Measurements from ENCODE around the gene CFAP74.

DNA sequence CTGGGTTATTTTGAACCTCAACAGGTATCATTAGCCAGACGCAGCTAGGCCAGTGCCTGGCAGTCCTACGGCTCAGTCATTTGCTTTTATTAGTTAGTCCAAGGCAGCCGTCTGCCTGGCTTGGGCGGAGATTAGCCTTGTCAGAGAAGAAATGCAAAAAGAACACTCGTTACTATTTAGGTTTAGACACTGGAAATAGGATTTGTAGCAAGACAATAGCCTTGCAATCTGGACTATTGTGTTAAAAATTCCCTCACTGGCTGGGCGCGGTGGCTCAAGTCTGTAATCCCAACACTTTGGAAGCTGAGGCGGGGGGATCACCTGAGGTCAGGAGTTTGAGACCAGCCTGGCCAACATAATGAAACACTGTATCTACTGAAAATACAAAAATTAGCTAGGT, 35.7 kb upstream of the CFAP74 start:
- TF ChIP-seq, protein P1, sequence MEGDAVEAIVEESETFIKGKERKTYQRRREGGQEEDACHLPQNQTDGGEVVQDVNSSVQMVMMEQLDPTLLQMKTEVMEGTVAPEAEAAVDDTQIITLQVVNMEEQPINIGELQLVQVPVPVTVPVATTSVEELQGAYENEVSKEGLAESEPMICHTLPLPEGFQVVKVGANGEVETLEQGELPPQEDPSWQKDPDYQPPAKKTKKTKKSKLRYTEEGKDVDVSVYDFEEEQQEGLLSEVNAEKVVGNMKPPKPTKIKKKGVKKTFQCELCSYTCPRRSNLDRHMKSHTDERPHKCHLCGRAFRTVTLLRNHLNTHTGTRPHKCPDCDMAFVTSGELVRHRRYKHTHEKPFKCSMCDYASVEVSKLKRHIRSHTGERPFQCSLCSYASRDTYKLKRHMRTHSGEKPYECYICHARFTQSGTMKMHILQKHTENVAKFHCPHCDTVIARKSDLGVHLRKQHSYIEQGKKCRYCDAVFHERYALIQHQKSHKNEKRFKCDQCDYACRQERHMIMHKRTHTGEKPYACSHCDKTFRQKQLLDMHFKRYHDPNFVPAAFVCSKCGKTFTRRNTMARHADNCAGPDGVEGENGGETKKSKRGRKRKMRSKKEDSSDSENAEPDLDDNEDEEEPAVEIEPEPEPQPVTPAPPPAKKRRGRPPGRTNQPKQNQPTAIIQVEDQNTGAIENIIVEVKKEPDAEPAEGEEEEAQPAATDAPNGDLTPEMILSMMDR (IDR thresholded peaks at IDR 0.05; ENCODE audit: poor library complexity, severe bottlenecking) = no peak
- TF ChIP-seq, protein P2, sequence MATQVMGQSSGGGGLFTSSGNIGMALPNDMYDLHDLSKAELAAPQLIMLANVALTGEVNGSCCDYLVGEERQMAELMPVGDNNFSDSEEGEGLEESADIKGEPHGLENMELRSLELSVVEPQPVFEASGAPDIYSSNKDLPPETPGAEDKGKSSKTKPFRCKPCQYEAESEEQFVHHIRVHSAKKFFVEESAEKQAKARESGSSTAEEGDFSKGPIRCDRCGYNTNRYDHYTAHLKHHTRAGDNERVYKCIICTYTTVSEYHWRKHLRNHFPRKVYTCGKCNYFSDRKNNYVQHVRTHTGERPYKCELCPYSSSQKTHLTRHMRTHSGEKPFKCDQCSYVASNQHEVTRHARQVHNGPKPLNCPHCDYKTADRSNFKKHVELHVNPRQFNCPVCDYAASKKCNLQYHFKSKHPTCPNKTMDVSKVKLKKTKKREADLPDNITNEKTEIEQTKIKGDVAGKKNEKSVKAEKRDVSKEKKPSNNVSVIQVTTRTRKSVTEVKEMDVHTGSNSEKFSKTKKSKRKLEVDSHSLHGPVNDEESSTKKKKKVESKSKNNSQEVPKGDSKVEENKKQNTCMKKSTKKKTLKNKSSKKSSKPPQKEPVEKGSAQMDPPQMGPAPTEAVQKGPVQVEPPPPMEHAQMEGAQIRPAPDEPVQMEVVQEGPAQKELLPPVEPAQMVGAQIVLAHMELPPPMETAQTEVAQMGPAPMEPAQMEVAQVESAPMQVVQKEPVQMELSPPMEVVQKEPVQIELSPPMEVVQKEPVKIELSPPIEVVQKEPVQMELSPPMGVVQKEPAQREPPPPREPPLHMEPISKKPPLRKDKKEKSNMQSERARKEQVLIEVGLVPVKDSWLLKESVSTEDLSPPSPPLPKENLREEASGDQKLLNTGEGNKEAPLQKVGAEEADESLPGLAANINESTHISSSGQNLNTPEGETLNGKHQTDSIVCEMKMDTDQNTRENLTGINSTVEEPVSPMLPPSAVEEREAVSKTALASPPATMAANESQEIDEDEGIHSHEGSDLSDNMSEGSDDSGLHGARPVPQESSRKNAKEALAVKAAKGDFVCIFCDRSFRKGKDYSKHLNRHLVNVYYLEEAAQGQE (IDR thresholded peaks at IDR 0.05; ENCODE audit: borderline replicate concordance) = no peak
- no peak for TF ChIP-seq EZH2 (IDR thresholded peaks at IDR 0.05; ENCODE audit: borderline replicate concordance, insufficient read depth, low read length, poor library complexity, severe bottlenecking)
- TF ChIP-seq EP300 (conservative IDR thresholded peaks at IDR 0.05; ENCODE audit: poor library complexity, severe bottlenecking) = no peak
- no peak for TF ChIP-seq RAD21 (conservative IDR thresholded peaks at IDR 0.05)
- TF ChIP-seq TAF1 (IDR thresholded peaks at IDR 0.05; ENCODE audit: low read depth) = no peak
- TF ChIP-seq POLR2AphosphoS5 (IDR thresholded peaks at IDR 0.05) = no peak
- no peak for TF ChIP-seq MXI1 (conservative IDR thresholded peaks at IDR 0.05; ENCODE audit: poor library complexity, severe bottlenecking)
- no peak for TF ChIP-seq SMC3 (conservative IDR thresholded peaks at IDR 0.05; ENCODE audit: poor library complexity)

Data from neural cell (in vitro differentiated cells).